Neural progenitor cell (in vitro differentiated cells): ENCODE results near the gene CAST.
A peak's percentile ranks its signal among the peaks of the same experiment; 100 is the strongest.

ENCODE experiments used
- EZH2 ChIP-seq: fragments of 200-600 bp; sonication (generic); IDR thresholded peaks from 2 replicates; pipeline ENCODE4 v1.6.1; 2017; ENCODE audit warnings: antibody characterized with exemption, mild to moderate bottlenecking, moderate library complexity
- TF ChIP-seq, protein P1 (sequence below): fragments of 200-600 bp; sonication (generic); IDR thresholded peaks from 2 replicates; pipeline ENCODE4 v1.5.1; 2017; ENCODE audit warnings: antibody characterized with exemption, mild to moderate bottlenecking

DNA sequence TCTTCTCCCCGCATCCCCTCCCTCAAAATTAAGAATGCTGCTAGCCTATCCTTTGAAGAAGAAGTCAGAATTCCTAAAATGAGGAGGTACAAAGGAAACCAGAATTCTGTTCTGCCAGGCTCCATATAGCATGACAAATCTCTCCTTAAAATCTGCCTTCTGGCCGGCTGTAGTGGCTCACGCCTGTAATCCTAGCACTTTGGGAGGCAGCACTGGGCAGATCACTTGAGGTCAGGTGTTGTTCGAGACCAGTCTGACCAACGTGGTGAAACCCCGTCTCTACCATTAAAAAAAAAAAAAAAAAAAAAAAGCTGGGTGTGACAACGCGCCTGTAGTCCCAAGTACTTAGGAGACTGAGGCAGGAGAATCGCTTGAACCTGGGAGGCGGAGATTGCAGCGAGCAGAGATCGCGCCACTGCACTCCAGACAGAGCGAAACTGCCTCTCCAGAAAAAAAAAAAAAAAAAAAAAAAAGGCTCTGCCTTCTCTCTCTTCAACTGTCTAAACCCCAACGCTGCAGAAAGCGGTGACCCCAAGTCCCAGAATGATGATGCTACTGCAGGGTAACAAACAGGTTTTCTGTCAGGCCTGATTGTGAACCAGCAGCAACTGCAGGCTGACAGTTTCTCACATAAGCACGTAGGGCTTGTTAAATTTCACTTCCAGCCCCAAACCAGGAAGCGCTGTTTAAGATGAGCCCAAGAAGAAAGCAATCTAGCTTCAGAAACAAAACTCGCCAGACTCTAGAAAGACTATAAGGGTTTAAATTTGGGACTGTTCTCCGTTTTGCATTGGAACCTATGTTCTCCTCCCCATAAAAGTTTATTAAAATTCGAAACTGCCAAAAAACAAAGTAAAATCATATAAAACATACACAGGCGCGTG is 963 bp upstream of the CAST start:
- TF ChIP-seq, protein P1, sequence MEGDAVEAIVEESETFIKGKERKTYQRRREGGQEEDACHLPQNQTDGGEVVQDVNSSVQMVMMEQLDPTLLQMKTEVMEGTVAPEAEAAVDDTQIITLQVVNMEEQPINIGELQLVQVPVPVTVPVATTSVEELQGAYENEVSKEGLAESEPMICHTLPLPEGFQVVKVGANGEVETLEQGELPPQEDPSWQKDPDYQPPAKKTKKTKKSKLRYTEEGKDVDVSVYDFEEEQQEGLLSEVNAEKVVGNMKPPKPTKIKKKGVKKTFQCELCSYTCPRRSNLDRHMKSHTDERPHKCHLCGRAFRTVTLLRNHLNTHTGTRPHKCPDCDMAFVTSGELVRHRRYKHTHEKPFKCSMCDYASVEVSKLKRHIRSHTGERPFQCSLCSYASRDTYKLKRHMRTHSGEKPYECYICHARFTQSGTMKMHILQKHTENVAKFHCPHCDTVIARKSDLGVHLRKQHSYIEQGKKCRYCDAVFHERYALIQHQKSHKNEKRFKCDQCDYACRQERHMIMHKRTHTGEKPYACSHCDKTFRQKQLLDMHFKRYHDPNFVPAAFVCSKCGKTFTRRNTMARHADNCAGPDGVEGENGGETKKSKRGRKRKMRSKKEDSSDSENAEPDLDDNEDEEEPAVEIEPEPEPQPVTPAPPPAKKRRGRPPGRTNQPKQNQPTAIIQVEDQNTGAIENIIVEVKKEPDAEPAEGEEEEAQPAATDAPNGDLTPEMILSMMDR, result no peak
- TF ChIP-seq EZH2, result peak; percentile 36
